Activated T-cell treated with anti-CD3 and anti-CD28 coated beads, Interleukin-2, amount 50 U/mL, for 48 hours (primary cell): ENCODE data around the gene UQCC5.

Experiments
- DNase-seq, 2 experiments: peaks; one replicate each; pipeline ENCODE4 v3.0.0-alpha.2; 2020

UQCC5 gene

GRCh38 chr3:52536369-52537164, at the start of gene UQCC5:
Gene UQCC5, plus strand, starts transcription at chr3:52536605. Its CDS starts 151 bp downstream, at chr3:52536756.
- DNase-seq = peak; percentile 97 to 99

GRCh38 chr3:52487050-52487787, 49.2 kb upstream of the UQCC5 start:
- DNase-seq = no peak

- no peak for DNase-seq
These were observed 48.4 kb upstream of the UQCC5 start for GRCh38 chr3:52487788-52488691.

- DNase-seq = no peak
These were observed 47.7 kb upstream of the UQCC5 start for GRCh38 chr3:52488746-52489145.

GRCh38 chr3:52489453-52489852, 47.0 kb upstream of the UQCC5 start:
- DNase-seq = no peak

- DNase-seq = no peak
These were observed 46.1 kb upstream of the UQCC5 start for GRCh38 chr3:52490035-52490938.

- no peak for DNase-seq
These were observed 45.4 kb upstream of the UQCC5 start for GRCh38 chr3:52490939-52491526.

- DNase-seq = no peak
These were observed 44.3 kb upstream of the UQCC5 start for GRCh38 chr3:52492059-52492458.

- DNase-seq = no peak
These were observed 43.0 kb upstream of the UQCC5 start for GRCh38 chr3:52493232-52494017.

- DNase-seq = no peak
These were observed 42.0 kb upstream of the UQCC5 start for GRCh38 chr3:52494445-52494844.

- DNase-seq = no peak
These were observed 41.4 kb upstream of the UQCC5 start, which contains the start of gene STAB1 for GRCh38 chr3:52494886-52495495. Gene STAB1, plus strand, starts transcription at chr3:52495338. Its CDS starts 76 bp downstream, at chr3:52495414.

GRCh38 chr3:52495777-52496602, 40.4 kb upstream of the UQCC5 start:
- DNase-seq = no peak

GRCh38 chr3:52498137-52499054, 38.0 kb upstream of the UQCC5 start:
- no peak for DNase-seq

- DNase-seq = no peak
These were observed 35.4 kb upstream of the UQCC5 start for GRCh38 chr3:52501046-52501445.

- no peak for DNase-seq
These were observed 34.4 kb upstream of the UQCC5 start for GRCh38 chr3:52502001-52502400.

GRCh38 chr3:52502808-52503350, 33.5 kb upstream of the UQCC5 start:
- DNase-seq = no peak

- no peak for DNase-seq
These were observed 32.5 kb upstream of the UQCC5 start for GRCh38 chr3:52503788-52504424.
